Measurements from ENCODE around the gene MN1. TPM values are rescaled to one million over a fixed set of nuclear protein-coding genes. Genes with fewer than 3 reads are reported as not detected.

Gene MN1
- total RNA-seq, 2 experiments from 2014 or later: 0.12 TPM; not detected in 1

GRCh38 chr22:27755521-27756211 lies 45.9 kb downstream of the MN1 start:
- CTCF ChIA-PET: no interaction called here
- H3K4me1 Mint-ChIP-seq (ENCODE audit: low read depth): no peaks in the 10 kb centered on the region
- DNase-seq: no peak
- no peaks in the 10 kb centered on the region for H3K9me3 Mint-ChIP-seq
- peaks cover 4% of the 10 kb centered on the region for H3K27me3 Mint-ChIP-seq (ENCODE audit: low read depth)
- no peak overlapping the region for H3K27ac Mint-ChIP-seq
- H3K4me3 Mint-ChIP-seq: no peak overlapping the region
- H3K36me3 Mint-ChIP-seq (ENCODE audit: low read depth): no peaks in the 10 kb centered on the region
- intact Hi-C loops (cut with micrococcal nuclease): no loop called here

- Mint-ChIP-seq H3K36me3 (ENCODE audit: low read depth) (no peaks in the 10 kb centered on the region), H3K4me1 (ENCODE audit: low read depth) (no peaks in the 10 kb centered on the region), H3K9me3 (no peaks in the 10 kb centered on the region), H3K27me3 (ENCODE audit: low read depth) (peaks cover 4% of the 10 kb centered on the region), H3K27ac (no peak overlapping the region), H3K4me3 (no peak overlapping the region)
- intact Hi-C loops (cut with micrococcal nuclease): no loop called here
- CTCF ChIA-PET: no interaction called here
- no peak for DNase-seq
These were observed 46.6 kb downstream of the MN1 start for GRCh38 chr22:27754888-27755480.

- CTCF ChIA-PET: no interaction called here
- H3K27ac Mint-ChIP-seq: no peak overlapping the region
These were observed 47.2 kb downstream of the MN1 start for GRCh38 chr22:27754247-27754887.

DNA sequence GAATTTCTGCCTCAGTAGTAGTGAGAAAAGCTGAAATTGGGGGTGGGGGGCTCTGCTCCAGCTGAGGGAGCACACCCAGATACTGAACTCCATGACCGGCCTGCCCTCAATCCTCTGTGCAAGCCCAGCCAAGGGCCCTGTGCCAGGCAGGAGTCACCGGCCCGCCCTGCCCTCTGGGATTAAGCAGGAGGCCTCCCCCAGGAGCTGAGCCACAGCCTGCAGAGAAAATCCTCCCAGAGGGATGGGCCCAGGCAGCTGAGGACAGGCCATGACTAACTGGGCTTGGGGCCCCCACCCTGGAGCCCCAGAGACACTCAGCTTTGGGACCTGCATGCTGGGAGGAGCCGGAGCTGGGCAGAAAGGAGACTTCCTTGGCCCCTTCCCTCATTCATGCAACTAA lies 48.8 kb downstream of the MN1 start:
- Mint-ChIP-seq H3K4me1 (ENCODE audit: low read depth) (peaks cover 1% of the 10 kb centered on the region), H3K27ac (no peak overlapping the region), H3K4me3 (no peak overlapping the region), H3K36me3 (ENCODE audit: low read depth) (no peaks in the 10 kb centered on the region), H3K9me3 (no peaks in the 10 kb centered on the region), H3K27me3 (ENCODE audit: low read depth) (peaks cover 9% of the 10 kb centered on the region)
- no peak for DNase-seq
- intact Hi-C loops (cut with micrococcal nuclease): no loop called here
- CTCF ChIA-PET: no interaction called here

More at GRCh38 chr22:27754247-27754887, 47.2 kb downstream of the MN1 start:
- Mint-ChIP-seq H3K36me3 (ENCODE audit: low read depth) (no peaks in the 10 kb centered on the region), H3K9me3 (no peaks in the 10 kb centered on the region), H3K4me3 (no peak overlapping the region), H3K4me1 (ENCODE audit: low read depth) (peaks cover under 1% of the 10 kb centered on the region), H3K27me3 (ENCODE audit: low read depth) (peaks cover 5% of the 10 kb centered on the region)
- intact Hi-C loops (cut with micrococcal nuclease): no loop called here
- no peak for DNase-seq

DNA sequence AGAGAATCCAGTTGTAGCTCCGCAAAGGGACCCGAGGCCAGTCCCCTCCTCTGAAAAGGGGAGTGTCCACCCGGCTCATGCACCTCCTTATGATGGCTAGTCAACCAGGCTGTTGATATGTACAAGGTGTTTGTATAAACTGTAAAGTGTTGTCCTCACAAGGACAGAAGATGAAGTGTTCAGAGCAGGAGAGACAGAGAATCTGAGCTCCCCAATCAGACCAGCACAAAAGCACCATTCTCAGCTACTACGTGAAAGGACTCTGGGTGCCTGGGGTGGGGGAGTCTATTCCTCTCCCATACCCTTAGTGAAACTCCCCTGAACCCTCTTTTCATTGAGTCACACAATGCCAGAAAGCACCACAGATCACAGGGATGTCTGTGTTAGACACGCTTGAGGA lies 49.4 kb downstream of the MN1 start:
- DNase-seq: no peak
- intact Hi-C loops (cut with micrococcal nuclease): no loop called here
- peaks cover 1% of the 10 kb centered on the region for H3K4me1 Mint-ChIP-seq (ENCODE audit: low read depth)
- no peaks in the 10 kb centered on the region for H3K9me3 Mint-ChIP-seq
- H3K27ac Mint-ChIP-seq: no peak overlapping the region
- peaks cover 9% of the 10 kb centered on the region for H3K27me3 Mint-ChIP-seq (ENCODE audit: low read depth)
- CTCF ChIA-PET: no interaction called here
- no peaks in the 10 kb centered on the region for H3K36me3 Mint-ChIP-seq (ENCODE audit: low read depth)
- no peak overlapping the region for H3K4me3 Mint-ChIP-seq

- CTCF ChIA-PET: no interaction called here
- no peak overlapping the region for H3K4me3 Mint-ChIP-seq
- peaks cover 9% of the 10 kb centered on the region for H3K27me3 Mint-ChIP-seq (ENCODE audit: low read depth)
- no peaks in the 10 kb centered on the region for H3K9me3 Mint-ChIP-seq
- no peak for DNase-seq
- intact Hi-C loops (cut with micrococcal nuclease): no loop called here
- H3K36me3 Mint-ChIP-seq (ENCODE audit: low read depth): no peaks in the 10 kb centered on the region
- H3K27ac Mint-ChIP-seq: no peak overlapping the region
- H3K4me1 Mint-ChIP-seq (ENCODE audit: low read depth): peaks cover 1% of the 10 kb centered on the region
These were observed 50.1 kb downstream of the MN1 start for GRCh38 chr22:27751277-27752070.

GRCh38 chr22:27750584-27751265 lies 50.8 kb downstream of the MN1 start:
- no peak for DNase-seq
- no peaks in the 10 kb centered on the region for H3K36me3 Mint-ChIP-seq (ENCODE audit: low read depth)
- intact Hi-C loops (cut with micrococcal nuclease): no loop called here
- H3K27me3 Mint-ChIP-seq (ENCODE audit: low read depth): peaks cover 15% of the 10 kb centered on the region
- CTCF ChIA-PET: no interaction called here
- no peaks in the 10 kb centered on the region for H3K9me3 Mint-ChIP-seq
- peaks cover 1% of the 10 kb centered on the region for H3K4me1 Mint-ChIP-seq (ENCODE audit: low read depth)
- no peak overlapping the region for H3K27ac Mint-ChIP-seq
- no peak overlapping the region for H3K4me3 Mint-ChIP-seq

- Mint-ChIP-seq H3K4me3 (no peak overlapping the region), H3K27me3 (ENCODE audit: low read depth) (peaks cover 18% of the 10 kb centered on the region), H3K27ac (no peak overlapping the region), H3K9me3 (no peaks in the 10 kb centered on the region), H3K36me3 (ENCODE audit: low read depth) (no peaks in the 10 kb centered on the region), H3K4me1 (ENCODE audit: low read depth) (peaks cover 1% of the 10 kb centered on the region)
- CTCF ChIA-PET: no interaction called here
- no peak for DNase-seq
- intact Hi-C loops (cut with micrococcal nuclease): no loop called here
These were observed 51.8 kb downstream of the MN1 start for GRCh38 chr22:27749597-27750225.

- peaks cover 1% of the 10 kb centered on the region for H3K4me1 Mint-ChIP-seq (ENCODE audit: low read depth)
- H3K27ac Mint-ChIP-seq: no peak overlapping the region
- intact Hi-C loops (cut with micrococcal nuclease): no loop called here
- H3K36me3 Mint-ChIP-seq (ENCODE audit: low read depth): no peaks in the 10 kb centered on the region
- DNase-seq: no peak
- CTCF ChIA-PET: no interaction called here
- H3K9me3 Mint-ChIP-seq: no peaks in the 10 kb centered on the region
- no peak overlapping the region for H3K4me3 Mint-ChIP-seq
- H3K27me3 Mint-ChIP-seq (ENCODE audit: low read depth): peaks cover 18% of the 10 kb centered on the region
These were observed 52.8 kb downstream of the MN1 start for GRCh38 chr22:27748751-27749191.

DNA sequence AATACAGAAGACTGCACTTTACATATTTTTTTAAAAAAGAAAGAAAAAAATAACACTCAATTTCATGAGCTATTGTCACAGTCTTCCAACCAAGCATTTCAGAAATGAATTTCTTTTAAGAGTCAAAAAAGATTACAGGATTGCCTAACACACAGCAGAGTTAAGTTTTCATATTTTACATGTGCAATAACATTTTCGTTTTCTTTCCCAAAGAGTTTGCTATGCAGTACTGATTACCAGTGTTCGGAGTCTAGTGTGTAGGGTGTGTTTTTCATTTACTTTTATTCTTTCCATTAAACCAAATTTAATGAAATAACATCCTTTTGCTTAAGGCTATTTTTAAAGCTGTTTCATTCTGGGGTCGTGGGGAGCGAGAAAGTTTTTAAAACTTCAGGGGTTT lies 53.2 kb downstream of the MN1 start:
- intact Hi-C loops (cut with micrococcal nuclease): no loop called here
- CTCF ChIA-PET: no interaction called here
- Mint-ChIP-seq H3K27me3 (ENCODE audit: low read depth) (peaks cover 18% of the 10 kb centered on the region), H3K27ac (no peak overlapping the region), H3K4me1 (ENCODE audit: low read depth) (peaks cover 1% of the 10 kb centered on the region), H3K9me3 (no peaks in the 10 kb centered on the region), H3K36me3 (ENCODE audit: low read depth) (no peaks in the 10 kb centered on the region), H3K4me3 (no peak overlapping the region)
- DNase-seq: no peak

GRCh38 chr22:27747396-27748221 lies 53.9 kb downstream of the MN1 start:
- intact Hi-C loops (cut with micrococcal nuclease): no loop called here
- H3K4me3 Mint-ChIP-seq: no peak overlapping the region
- H3K27me3 Mint-ChIP-seq (ENCODE audit: low read depth): peaks cover 18% of the 10 kb centered on the region
- H3K4me1 Mint-ChIP-seq (ENCODE audit: low read depth): peaks cover 1% of the 10 kb centered on the region
- no peak for DNase-seq
- no peak overlapping the region for H3K27ac Mint-ChIP-seq
- CTCF ChIA-PET: interaction anchor here (0.7 kb wide), 1 partner anchor 14 kb away, joined by 3 read pairs; no protein-coding TSS in a partner anchor
- no peaks in the 10 kb centered on the region for H3K36me3 Mint-ChIP-seq (ENCODE audit: low read depth)
- H3K9me3 Mint-ChIP-seq: no peaks in the 10 kb centered on the region

Data from activated naive CD4-positive, alpha-beta T cell treated with anti-CD3 and anti-CD28 coated beads for 36 hours (primary cell).